Lower leg skin (tissue), 4 donors: ENCODE data around the gene PLEKHG4B. TPM values are rescaled to one million over a fixed set of nuclear protein-coding genes. Genes with fewer than 3 reads are reported as not detected.

Source experiments
- DNase-seq, 2 donors: peaks; one replicate each; pipeline ENCODE4 v3.0.0-alpha.2; 2019; ENCODE audit warnings: low spot score in 2 of 2
- H3K4me3 ChIP-seq: fragments of 200-600 bp; sonication (generic); 2 replicates; pipeline ENCODE4 v1.5.1; 2017; ENCODE audit warnings: mild to moderate bottlenecking, low read depth; ENCODE audit not compliant: poor library complexity, severe bottlenecking
- CTCF ChIP-seq, 3 donors: fragments of 450-650 bp; IDR thresholded peaks; one replicate each; pipeline ENCODE4 v1.5.1; 2016; ENCODE audit warnings: antibody characterized with exemption in 3 of 3, mild to moderate bottlenecking in 3 of 3, moderate library complexity in 2 of 3
- POLR2A ChIP-seq, 2 donors: fragments of 450-650 bp; IDR thresholded peaks; one replicate each; pipeline ENCODE4 v1.6.1; 2016 to 2017; ENCODE audit warnings: antibody characterized with exemption in 2 of 2, mild to moderate bottlenecking in 1 of 2, moderate library complexity in 1 of 2
- WGBS, 2 donors: methylation state at CpG; one replicate each; pipeline ENCODE4 v1.1.5; 2018; 5-methylcytosine and 5-hydroxymethylcytosine counted together
- intact Hi-C: fragments of 100-400 bp; cut with DNase I; formaldehyde crosslinking; loops from one replicate; pipeline ENCODE4 v1.15.0; 2023; ENCODE audit warnings: low total_unique reads
- total RNA-seq, 4 donors: library from RNA; depleted of rRNA; stranded (reverse); fragments of >200 nt; gene quantifications; one replicate each; pipeline ENCODE4 v1.1.0, GENCODE V29; 2016

PLEKHG4B gene
- total RNA-seq, 4 donors from 2014 or later = 0.17 to 2.1 (median 0.36) TPM

DNA sequence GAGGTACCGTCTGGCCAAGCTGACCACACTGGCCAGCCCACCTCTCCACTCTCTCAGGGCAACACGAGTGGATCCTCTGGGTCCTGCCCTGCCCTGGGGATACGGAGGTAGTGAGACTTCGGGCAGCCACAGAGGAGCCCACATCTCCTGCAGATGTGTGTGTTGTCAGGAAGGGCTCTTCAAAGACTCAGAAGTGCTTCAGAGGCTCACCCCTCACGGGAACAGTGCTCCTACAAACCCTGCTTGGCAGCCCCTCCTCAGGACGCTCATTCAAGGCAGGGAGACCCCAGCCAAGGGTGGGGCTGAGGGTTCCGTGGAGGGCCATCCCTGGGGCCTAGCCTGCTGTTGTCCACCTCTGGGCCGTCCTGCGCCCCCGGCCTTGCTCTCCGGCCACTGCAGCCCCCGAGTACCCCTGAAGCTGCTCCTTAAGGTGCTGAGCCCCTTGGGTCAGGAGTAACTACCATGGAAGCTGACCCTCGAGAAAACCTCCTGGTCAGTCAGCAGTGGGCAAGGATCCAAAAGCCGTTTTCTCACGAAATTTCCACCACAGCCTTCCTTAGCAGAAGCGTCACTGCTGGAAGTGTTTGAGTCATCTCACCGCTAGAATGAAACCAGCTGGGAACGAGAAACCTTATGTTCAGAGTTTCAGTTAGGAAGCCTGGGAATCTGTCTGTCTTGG, 76.2 kb downstream of the PLEKHG4B start:
- WGBS, 2 donors = 70% methylated on average over 17 to 18 of the region's 18 CpGs
- peak in 1 of 2 donors; percentile 50 for DNase-seq
- H3K4me3 ChIP-seq = no peak overlapping the region
- intact Hi-C loops = no loop called here
- TF ChIP-seq POLR2A (IDR thresholded peaks at IDR 0.05) = no peak
- no peak for TF ChIP-seq CTCF (IDR thresholded peaks at IDR 0.05)

DNA sequence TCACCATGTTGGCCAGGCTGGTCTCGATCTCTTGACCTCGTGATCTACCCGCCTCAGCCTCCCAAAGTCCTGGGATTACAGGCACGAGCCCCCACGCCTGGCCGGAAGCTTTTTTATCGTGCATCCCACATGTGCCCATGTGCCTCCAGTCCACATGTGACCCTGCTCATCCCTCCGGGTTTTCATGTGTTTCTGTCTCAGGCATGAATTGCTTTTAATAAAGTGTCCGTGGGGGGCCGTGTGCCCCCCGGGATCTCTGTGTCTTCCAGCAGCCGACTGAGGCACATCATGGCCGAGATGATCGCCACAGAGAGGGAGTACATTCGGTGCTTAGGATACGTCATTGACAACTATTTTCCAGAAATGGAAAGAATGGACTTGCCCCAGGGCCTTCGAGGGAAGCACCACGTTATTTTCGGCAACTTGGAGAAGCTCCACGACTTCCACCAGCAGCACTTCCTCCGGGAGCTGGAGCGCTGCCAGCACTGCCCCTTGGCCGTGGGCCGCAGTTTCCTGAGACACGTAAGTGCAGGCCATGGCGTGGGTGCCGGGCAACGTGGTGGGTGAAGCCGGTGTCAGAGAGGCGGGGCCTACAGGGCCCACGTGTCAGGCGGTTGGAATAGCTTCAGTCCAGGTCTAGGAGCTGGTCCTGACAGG, 77.2 kb downstream of the PLEKHG4B start:
- WGBS, 2 donors = 65 to 73% methylated on average over 32 of the region's 32 CpGs
- no peak overlapping the region for H3K4me3 ChIP-seq
- peak; percentile 39 to 91 for DNase-seq
- no peak for TF ChIP-seq CTCF (IDR thresholded peaks at IDR 0.05)
- TF ChIP-seq POLR2A (IDR thresholded peaks at IDR 0.05) = no peak
- intact Hi-C loops = no loop called here

- 83 to 86% methylated on average over 12 of the region's 12 CpGs for WGBS, 2 donors
- intact Hi-C loops = no loop called here
Observed at GRCh38 chr5:169728-170094, 77.7 kb downstream of the PLEKHG4B start.

DNA sequence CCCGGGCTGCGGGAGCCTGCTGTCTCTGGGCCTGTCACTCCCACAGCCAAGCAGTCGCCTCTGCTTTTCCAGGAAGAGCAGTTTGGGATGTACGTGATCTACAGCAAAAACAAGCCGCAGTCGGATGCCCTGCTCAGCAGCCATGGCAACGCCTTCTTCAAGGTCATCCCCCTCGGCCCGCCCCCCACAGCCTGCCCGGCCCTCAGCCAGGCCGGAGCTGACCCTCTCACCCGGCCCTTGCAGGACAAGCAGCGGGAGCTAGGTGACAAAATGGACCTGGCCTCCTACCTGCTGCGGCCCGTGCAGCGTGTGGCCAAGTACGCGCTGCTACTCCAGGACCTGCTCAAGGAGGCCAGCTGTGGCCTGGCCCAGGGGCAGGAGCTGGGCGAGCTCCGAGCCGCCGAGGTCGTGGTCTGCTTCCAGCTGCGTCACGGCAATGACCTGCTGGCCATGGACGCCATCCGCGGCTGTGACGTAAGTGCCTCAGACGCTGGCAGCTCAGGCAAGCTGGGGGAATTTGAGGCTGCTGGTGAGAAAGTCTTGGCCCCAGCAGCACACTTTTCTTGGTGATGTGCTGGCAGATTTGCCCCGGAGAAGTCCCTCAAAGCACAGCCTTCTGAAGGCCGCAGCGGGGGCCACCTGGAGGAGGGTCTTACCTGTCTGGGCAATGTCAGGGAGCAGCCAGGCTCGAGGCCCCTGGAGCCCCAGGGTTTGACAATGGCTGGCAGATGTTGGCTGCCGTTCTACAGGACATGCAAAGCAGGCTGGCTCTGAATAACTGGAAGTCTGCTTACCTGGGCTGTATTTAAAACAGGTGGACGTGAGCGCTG, 79.2 kb downstream of the PLEKHG4B start:
- H3K4me3 ChIP-seq = no peak overlapping the region
- WGBS, 2 donors = 82 to 88% methylated on average over 16 to 28 of the region's 37 CpGs
- TF ChIP-seq POLR2A (IDR thresholded peaks at IDR 0.05) = no peak
- no peak for TF ChIP-seq CTCF (IDR thresholded peaks at IDR 0.05)
- DNase-seq = peak in 1 of 2 donors; percentile 79
- intact Hi-C loops = no loop called here

More at GRCh38 chr5:169728-170094, 77.7 kb downstream of the PLEKHG4B start:
- TF ChIP-seq CTCF (IDR thresholded peaks at IDR 0.05) (no peak), POLR2A (IDR thresholded peaks at IDR 0.05) (no peak)
- H3K4me3 ChIP-seq = no peak overlapping the region
- peak in 1 of 2 donors; percentile 61 for DNase-seq

DNA sequence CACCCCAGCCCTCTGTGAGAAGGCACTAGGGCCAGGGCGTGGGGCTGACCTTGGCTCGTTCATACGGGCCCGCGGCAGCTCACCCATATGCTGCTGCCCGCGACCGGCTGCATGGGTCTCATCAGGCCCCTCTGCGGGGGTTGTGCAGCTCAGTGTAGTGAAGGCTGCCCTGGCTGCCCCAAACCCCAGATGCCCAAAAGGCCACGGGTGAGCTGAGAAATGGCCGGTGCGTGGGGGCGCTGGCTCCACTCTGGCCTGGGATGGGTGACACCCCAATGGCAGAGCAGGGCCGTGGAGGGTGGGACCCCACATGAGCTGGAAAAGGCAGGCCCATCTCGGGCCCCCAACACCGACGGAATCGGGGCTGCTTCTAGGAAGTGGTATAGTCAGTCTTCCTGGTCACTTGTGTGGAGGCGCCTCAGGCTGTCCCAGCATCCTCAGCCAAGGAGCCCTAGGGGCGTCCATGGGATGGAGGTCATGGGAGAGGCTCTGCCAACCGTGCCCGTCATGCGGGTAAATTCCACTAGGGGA, 79.9 kb downstream of the PLEKHG4B start:
- no peak overlapping the region for H3K4me3 ChIP-seq
- TF ChIP-seq POLR2A (IDR thresholded peaks at IDR 0.05) (no peak), CTCF (IDR thresholded peaks at IDR 0.05) (no peak)
- peak in 1 of 2 donors; percentile 79 for DNase-seq
- intact Hi-C loops = no loop called here
- WGBS, 2 donors = 90 to 92% methylated on average over 23 of the region's 23 CpGs
